Measurements from ENCODE around the gene TRIM38. TPM values are rescaled to one million over a fixed set of nuclear protein-coding genes. Genes with fewer than 3 reads are reported as not detected.
A peak's percentile ranks its signal among the peaks of the same experiment; 100 is the strongest.

The TRIM38 gene
- total and polyA plus RNA-seq, 2 of the 13 experiments (the other 11 are each of a cell fraction or from before 2014, with no cell fraction given) = 2.5 to 3.1 TPM

DNA sequence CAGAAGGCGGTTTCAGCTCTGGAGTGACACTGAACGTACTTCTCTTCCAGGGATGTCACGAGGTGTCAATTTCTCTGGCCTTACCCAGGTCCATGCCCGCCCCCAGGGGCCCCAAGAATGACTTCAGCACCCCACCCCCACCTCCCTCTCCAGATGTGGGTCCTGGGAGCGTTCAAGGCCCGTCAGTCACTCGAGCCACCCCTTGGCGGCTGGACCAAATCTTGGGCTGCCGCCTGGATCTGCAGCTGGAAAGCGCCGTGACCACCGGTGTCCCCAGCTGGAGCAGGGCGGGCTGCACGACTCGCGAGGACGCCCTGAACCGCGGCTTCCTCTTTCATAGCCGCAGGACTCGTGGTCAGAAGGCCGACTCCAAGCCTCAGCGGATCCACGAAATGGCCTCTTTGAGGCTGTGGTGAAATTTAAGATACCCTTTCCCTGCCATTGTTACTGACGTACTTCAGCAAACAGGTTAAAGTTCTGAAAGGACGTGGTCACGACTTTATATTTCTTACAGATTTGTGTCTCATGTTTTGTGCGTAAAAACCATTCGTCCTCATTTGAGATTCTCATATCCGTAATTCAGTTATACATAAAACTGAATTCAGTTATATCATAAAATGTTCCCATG, 29.3 kb downstream of the TRIM38 start (continued):
- TF ChIP-seq, protein P1, sequence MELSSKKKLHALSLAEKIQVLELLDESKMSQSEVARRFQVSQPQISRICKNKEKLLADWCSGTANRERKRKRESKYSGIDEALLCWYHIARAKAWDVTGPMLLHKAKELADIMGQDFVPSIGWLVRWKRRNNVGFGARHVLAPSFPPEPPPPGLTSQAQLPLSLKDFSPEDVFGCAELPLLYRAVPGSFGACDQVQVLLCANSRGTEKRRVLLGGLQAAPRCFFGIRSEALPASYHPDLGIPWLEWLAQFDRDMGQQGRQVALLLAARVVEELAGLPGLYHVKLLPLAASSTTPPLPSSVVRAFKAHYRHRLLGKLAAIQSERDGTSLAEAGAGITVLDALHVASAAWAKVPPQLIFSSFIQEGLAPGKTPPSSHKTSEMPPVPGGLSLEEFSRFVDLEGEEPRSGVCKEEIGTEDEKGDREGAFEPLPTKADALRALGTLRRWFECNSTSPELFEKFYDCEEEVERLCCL (CRISPR knock-in tag; IDR thresholded peaks at IDR 0.05; ENCODE audit: borderline replicate concordance) = peak; percentile 29; the same call in 1 of the 2 replicates
- 0 out of 2 replicates have a peak, but pooled peaks have one; percentile 14 for TF ChIP-seq ZNF549 (CRISPR knock-in tag; IDR thresholded peaks at IDR 0.05)
- no peak for TF ChIP-seq SRF (IDR thresholded peaks at IDR 0.05; ENCODE audit: low read depth, low read length)
- no peak for TF ChIP-seq TEAD2 (CRISPR knock-in tag; IDR thresholded peaks at IDR 0.05)
- TF ChIP-seq, protein P2, sequence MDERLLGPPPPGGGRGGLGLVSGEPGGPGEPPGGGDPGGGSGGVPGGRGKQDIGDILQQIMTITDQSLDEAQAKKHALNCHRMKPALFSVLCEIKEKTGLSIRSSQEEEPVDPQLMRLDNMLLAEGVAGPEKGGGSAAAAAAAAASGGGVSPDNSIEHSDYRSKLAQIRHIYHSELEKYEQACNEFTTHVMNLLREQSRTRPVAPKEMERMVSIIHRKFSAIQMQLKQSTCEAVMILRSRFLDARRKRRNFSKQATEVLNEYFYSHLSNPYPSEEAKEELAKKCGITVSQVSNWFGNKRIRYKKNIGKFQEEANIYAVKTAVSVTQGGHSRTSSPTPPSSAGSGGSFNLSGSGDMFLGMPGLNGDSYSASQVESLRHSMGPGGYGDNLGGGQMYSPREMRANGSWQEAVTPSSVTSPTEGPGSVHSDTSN (CRISPR knock-in tag; IDR thresholded peaks at IDR 0.05) = no peak
- TF ChIP-seq PCBP2 (optimal IDR thresholded peaks at IDR 0.05; ENCODE audit: low read depth, low read length, poor library complexity, severe bottlenecking) = no peak
- no peak for TF ChIP-seq HOXD1 (CRISPR knock-in tag; IDR thresholded peaks at IDR 0.05)
- TF ChIP-seq, protein P3, sequence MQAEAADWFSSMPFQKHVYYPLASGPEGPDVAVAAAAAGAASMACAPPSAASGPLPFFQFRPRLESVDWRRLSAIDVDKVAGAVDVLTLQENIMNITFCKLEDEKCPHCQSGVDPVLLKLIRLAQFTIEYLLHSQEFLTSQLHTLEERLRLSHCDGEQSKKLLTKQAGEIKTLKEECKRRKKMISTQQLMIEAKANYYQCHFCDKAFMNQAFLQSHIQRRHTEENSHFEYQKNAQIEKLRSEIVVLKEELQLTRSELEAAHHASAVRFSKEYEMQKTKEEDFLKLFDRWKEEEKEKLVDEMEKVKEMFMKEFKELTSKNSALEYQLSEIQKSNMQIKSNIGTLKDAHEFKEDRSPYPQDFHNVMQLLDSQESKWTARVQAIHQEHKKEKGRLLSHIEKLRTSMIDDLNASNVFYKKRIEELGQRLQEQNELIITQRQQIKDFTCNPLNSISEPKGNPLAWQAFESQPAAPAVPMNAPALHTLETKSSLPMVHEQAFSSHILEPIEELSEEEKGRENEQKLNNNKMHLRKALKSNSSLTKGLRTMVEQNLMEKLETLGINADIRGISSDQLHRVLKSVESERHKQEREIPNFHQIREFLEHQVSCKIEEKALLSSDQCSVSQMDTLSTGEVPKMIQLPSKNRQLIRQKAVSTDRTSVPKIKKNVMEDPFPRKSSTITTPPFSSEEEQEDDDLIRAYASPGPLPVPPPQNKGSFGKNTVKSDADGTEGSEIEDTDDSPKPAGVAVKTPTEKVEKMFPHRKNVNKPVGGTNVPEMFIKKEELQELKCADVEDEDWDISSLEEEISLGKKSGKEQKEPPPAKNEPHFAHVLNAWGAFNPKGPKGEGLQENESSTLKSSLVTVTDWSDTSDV (CRISPR knock-in tag; IDR thresholded peaks at IDR 0.05) = no peak
- TF ChIP-seq, protein P4, sequence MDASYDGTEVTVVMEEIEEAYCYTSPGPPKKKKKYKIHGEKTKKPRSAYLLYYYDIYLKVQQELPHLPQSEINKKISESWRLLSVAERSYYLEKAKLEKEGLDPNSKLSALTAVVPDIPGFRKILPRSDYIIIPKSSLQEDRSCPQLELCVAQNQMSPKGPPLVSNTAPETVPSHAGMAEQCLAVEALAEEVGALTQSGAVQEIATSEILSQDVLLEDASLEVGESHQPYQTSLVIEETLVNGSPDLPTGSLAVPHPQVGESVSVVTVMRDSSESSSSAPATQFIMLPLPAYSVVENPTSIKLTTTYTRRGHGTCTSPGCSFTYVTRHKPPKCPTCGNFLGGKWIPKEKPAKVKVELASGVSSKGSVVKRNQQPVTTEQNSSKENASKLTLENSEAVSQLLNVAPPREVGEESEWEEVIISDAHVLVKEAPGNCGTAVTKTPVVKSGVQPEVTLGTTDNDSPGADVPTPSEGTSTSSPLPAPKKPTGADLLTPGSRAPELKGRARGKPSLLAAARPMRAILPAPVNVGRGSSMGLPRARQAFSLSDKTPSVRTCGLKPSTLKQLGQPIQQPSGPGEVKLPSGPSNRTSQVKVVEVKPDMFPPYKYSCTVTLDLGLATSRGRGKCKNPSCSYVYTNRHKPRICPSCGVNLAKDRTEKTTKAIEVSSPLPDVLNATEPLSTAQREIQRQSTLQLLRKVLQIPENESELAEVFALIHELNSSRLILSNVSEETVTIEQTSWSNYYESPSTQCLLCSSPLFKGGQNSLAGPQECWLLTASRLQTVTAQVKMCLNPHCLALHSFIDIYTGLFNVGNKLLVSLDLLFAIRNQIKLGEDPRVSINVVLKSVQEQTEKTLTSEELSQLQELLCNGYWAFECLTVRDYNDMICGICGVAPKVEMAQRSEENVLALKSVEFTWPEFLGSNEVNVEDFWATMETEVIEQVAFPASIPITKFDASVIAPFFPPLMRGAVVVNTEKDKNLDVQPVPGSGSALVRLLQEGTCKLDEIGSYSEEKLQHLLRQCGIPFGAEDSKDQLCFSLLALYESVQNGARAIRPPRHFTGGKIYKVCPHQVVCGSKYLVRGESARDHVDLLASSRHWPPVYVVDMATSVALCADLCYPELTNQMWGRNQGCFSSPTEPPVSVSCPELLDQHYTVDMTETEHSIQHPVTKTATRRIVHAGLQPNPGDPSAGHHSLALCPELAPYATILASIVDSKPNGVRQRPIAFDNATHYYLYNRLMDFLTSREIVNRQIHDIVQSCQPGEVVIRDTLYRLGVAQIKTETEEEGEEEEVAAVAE (CRISPR knock-in tag; IDR thresholded peaks at IDR 0.05; ENCODE audit: borderline replicate concordance) = no peak
- TF ChIP-seq ZNF883 (CRISPR knock-in tag; IDR thresholded peaks at IDR 0.05; ENCODE audit: not compliant biosample characterization) = peak; percentile 69
- TF ChIP-seq ZNF563 (CRISPR knock-in tag; IDR thresholded peaks at IDR 0.05) = 0 out of 2 replicates have a peak, but pooled peaks have one; percentile 70
- no peak for TF ChIP-seq ZFP36 (IDR thresholded peaks at IDR 0.05; ENCODE audit: borderline replicate concordance, low read depth, low read length, partially characterized antibody)
- no peak; the same call in 1 of the 2 replicates for TF ChIP-seq HDAC2 (CRISPR knock-in tag; IDR thresholded peaks at IDR 0.05)
- TF ChIP-seq ZNF782 (CRISPR knock-in tag; IDR thresholded peaks at IDR 0.05; ENCODE audit: borderline replicate concordance) = no peak
- no peak for TF ChIP-seq ZNF773 (CRISPR knock-in tag; IDR thresholded peaks at IDR 0.05; ENCODE audit: borderline replicate concordance)
- TF ChIP-seq, protein P5, sequence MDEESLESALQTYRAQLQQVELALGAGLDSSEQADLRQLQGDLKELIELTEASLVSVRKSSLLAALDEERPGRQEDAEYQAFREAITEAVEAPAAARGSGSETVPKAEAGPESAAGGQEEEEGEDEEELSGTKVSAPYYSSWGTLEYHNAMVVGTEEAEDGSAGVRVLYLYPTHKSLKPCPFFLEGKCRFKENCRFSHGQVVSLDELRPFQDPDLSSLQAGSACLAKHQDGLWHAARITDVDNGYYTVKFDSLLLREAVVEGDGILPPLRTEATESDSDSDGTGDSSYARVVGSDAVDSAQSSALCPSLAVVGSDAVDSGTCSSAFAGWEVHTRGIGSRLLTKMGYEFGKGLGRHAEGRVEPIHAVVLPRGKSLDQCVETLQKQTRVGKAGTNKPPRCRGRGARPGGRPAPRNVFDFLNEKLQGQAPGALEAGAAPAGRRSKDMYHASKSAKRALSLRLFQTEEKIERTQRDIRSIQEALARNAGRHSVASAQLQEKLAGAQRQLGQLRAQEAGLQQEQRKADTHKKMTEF (CRISPR knock-in tag; IDR thresholded peaks at IDR 0.05) = no peak
- TF ChIP-seq PHF8 (CRISPR knock-in tag; IDR thresholded peaks at IDR 0.05) = no peak
- TF ChIP-seq U2AF1 (optimal IDR thresholded peaks at IDR 0.05; ENCODE audit: low read depth, low read length) = no peak
- peak; percentile 67; the same call in 1 of the 2 replicates for TF ChIP-seq ZNF44 (CRISPR knock-in tag; IDR thresholded peaks at IDR 0.05)
